ENCODE measurements around the gene HIRIP3. TPM values are rescaled to one million over a fixed set of nuclear protein-coding genes. Genes with fewer than 3 reads are reported as not detected.
"Not testable (repeated sequence)": the region's sequence is repeated elsewhere in the genome, so short reads cannot be mapped to it uniquely, and the experiment has no call there.

Gene HIRIP3
- polyA plus RNA-seq, 3 donors, result 3.3 to 4.8 (median 3.7) TPM

DNA sequence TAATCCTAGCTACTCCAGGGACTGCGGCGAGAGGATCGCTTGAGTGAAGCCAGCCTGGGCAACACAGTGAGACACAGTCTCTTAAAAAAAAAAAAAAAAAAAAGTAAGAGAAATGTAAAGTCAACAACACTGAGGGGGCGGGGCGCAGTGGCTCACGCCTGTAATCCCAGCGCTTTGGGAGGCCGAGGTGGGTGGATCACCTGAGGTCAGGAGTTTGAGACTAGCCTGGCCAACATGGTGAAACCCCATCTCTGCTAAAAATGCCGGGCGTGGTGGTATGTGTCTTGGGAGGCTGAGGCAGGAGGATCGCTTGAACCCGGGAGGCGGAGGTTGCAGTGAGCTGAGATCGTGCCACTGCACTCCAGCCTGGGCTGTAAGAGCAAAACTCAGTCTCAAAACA is 17.2 kb upstream of the HIRIP3 start:
- Mint-ChIP-seq H3K9me3 (peaks cover 2 to 17% (median 3%) of the 10 kb centered on the region in 7 donors), H3K27me3 (ENCODE audit: low read depth in 3 of 3) (peaks cover 38 to 67% (median 54%) of the 10 kb centered on the region in 3 donors), H3K4me3 (peak overlapping the region in 1 of 2 donors; percentile 83)
- H3K27ac ChIP-seq (ENCODE audit: low read depth in 1 of 2, low read length in 2 of 2); H3K9ac ChIP-seq (ENCODE audit: insufficient read depth, low read length, poor library complexity, severe bottlenecking); H3K79me2 ChIP-seq (ENCODE audit: insufficient read depth, low read length); H3K4me3 ChIP-seq (replicated peaks in 1 of 3; ENCODE audit: low read depth in 2 of 3, low read length in 3 of 3); H3K4me1 Mint-ChIP-seq; H3K36me3 Mint-ChIP-seq; intact Hi-C loops (cut with micrococcal nuclease); H3K27ac Mint-ChIP-seq; DNase-seq; H3K36me3 ChIP-seq (replicated peaks in 1 of 2; ENCODE audit: control insufficient read depth in 1 of 2, insufficient read depth in 2 of 2, low read length in 2 of 2); H3K4me2 ChIP-seq (replicated peaks; ENCODE audit: extremely low read depth, low read length, poor library complexity, severe bottlenecking); H2AFZ ChIP-seq (ENCODE audit: insufficient read depth, low read depth, low read length, poor library complexity, severe bottlenecking); H4K20me1 ChIP-seq (ENCODE audit: insufficient read depth, low read length): not testable (repeated sequence)
- peaks cover 10 to 17% of the 10 kb centered on the region in 2 donors for H3K4me1 ChIP-seq (ENCODE audit: control insufficient read depth in 1 of 2, insufficient read depth in 2 of 2, low read length in 2 of 2)
- peaks cover 0 to 12% of the 10 kb centered on the region in 2 donors for H3K9me3 ChIP-seq (replicated peaks in 1 of 2; ENCODE audit: control insufficient read depth in 1 of 2, insufficient read depth in 1 of 2, low read length in 2 of 2)
- peaks cover 18 to 39% of the 10 kb centered on the region in 2 donors for H3K27me3 ChIP-seq (ENCODE audit: control insufficient read depth in 2 of 2, insufficient read depth in 2 of 2, low read length in 2 of 2)
- 89% methylated on average over 5 of the region's 14 CpGs for WGBS (ENCODE audit: insufficient coverage)

DNA sequence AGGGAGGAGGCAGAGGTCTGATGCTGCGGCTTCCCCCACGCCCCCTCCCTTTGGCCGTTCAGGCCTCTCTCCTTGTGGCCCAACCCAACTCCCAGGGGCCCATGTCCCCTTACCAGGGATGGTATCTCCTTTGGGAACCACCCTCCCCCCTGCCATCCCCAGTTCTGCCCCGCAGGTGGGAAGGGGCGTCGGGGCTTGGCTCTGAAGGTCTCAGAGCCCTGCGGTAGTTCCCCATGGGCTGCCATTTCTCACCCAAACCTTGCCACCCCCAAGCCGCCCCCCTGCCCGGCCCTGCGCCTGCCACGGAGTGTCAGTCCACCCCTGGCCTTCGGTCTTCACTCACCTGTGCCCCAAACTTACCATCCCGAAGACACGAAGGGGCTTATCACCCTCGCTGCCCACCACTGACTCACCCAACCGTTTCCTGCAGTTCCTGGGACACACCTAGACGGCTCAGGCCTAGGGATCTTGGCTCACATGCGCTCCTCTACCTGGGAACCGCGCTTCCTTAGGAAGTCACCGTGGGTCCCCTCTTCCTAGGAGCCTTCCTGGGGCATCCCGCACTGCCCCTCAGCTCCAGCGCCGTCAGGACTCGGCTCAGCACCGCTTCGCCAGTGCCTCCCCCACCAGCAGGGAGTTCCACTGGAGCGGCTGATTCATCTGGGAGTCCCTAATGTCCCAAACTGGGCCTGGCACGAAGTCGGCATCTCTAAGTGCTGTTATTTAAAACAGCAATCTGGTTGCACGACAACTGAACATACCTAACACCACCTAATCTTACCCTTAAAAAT is 16.5 kb upstream of the HIRIP3 start:
- peak overlapping the region; percentile 74 for H3K4me2 ChIP-seq (replicated peaks; ENCODE audit: extremely low read depth, low read length, poor library complexity, severe bottlenecking)
- H3K27ac ChIP-seq (ENCODE audit: low read depth in 1 of 2, low read length in 2 of 2), result no peak overlapping the region
- H3K4me3 ChIP-seq (replicated peaks in 1 of 3; ENCODE audit: low read depth in 2 of 3, low read length in 3 of 3), result peak overlapping the region in 1 of 3 experiments; percentile 63
- Mint-ChIP-seq H3K4me1 (peaks cover 7% of the 10 kb centered on the region), H3K27ac (no peak overlapping the region), H3K9me3 (peaks cover 0 to 17% (median 3%) of the 10 kb centered on the region in 7 donors), H3K36me3 (peaks cover 0 to 2% of the 10 kb centered on the region in 2 donors), H3K4me3 (peak overlapping the region; percentile 45 to 83), H3K27me3 (ENCODE audit: low read depth in 3 of 3) (peaks cover 38 to 67% (median 54%) of the 10 kb centered on the region in 3 donors)
- peaks cover 18 to 39% of the 10 kb centered on the region in 2 donors for H3K27me3 ChIP-seq (ENCODE audit: control insufficient read depth in 2 of 2, insufficient read depth in 2 of 2, low read length in 2 of 2)
- intact Hi-C loops (cut with micrococcal nuclease), result no loop called here
- WGBS (ENCODE audit: insufficient coverage), result 25% methylated on average over 27 of the region's 31 CpGs
- H3K4me1 ChIP-seq (ENCODE audit: control insufficient read depth in 1 of 2, insufficient read depth in 2 of 2, low read length in 2 of 2), result peaks cover 10 to 17% of the 10 kb centered on the region in 2 donors
- H3K36me3 ChIP-seq (replicated peaks in 1 of 2; ENCODE audit: control insufficient read depth in 1 of 2, insufficient read depth in 2 of 2, low read length in 2 of 2), result no peaks in the 10 kb centered on the region
- H3K9ac ChIP-seq (ENCODE audit: insufficient read depth, low read length, poor library complexity, severe bottlenecking), result no peak overlapping the region
- no peak for DNase-seq
- TF ChIP-seq, protein P1, sequence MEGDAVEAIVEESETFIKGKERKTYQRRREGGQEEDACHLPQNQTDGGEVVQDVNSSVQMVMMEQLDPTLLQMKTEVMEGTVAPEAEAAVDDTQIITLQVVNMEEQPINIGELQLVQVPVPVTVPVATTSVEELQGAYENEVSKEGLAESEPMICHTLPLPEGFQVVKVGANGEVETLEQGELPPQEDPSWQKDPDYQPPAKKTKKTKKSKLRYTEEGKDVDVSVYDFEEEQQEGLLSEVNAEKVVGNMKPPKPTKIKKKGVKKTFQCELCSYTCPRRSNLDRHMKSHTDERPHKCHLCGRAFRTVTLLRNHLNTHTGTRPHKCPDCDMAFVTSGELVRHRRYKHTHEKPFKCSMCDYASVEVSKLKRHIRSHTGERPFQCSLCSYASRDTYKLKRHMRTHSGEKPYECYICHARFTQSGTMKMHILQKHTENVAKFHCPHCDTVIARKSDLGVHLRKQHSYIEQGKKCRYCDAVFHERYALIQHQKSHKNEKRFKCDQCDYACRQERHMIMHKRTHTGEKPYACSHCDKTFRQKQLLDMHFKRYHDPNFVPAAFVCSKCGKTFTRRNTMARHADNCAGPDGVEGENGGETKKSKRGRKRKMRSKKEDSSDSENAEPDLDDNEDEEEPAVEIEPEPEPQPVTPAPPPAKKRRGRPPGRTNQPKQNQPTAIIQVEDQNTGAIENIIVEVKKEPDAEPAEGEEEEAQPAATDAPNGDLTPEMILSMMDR (IDR thresholded peaks at IDR 0.05), result no peak
- no peaks in the 10 kb centered on the region for H4K20me1 ChIP-seq (ENCODE audit: insufficient read depth, low read length)
- H3K79me2 ChIP-seq (ENCODE audit: insufficient read depth, low read length), result no peaks in the 10 kb centered on the region
- peaks cover 0 to 12% of the 10 kb centered on the region in 2 donors for H3K9me3 ChIP-seq (replicated peaks in 1 of 2; ENCODE audit: control insufficient read depth in 1 of 2, insufficient read depth in 1 of 2, low read length in 2 of 2)
- H2AFZ ChIP-seq (ENCODE audit: insufficient read depth, low read depth, low read length, poor library complexity, severe bottlenecking), result peak overlapping the region; percentile 46
